Neural progenitor cell (in vitro differentiated cells): ENCODE measurements around the gene UQCC2. TPM values are rescaled to one million over a fixed set of nuclear protein-coding genes. Genes with fewer than 3 reads are reported as not detected.

Experiments used
- DNase-seq: peaks from one replicate; pipeline ENCODE4 v3.0.0-alpha.2; 2016; ENCODE audit warnings: low spot score
- H2AFZ ChIP-seq: fragments of 200-600 bp; sonication (generic); replicated peaks from 2 replicates; pipeline ENCODE4 v1.6.1; 2016; ENCODE audit warnings: antibody characterized with exemption
- H3F3A ChIP-seq: fragments of 200-600 bp; sonication (generic); 2 replicates; pipeline ENCODE4 v1.6.1; 2016; ENCODE audit warnings: antibody characterized with exemption, low read depth
- H3K27ac ChIP-seq: fragments of 200-600 bp; sonication (generic); 2 replicates; pipeline ENCODE4 v1.5.1; 2016; ENCODE audit warnings: mild to moderate bottlenecking
- H3K27me3 ChIP-seq: fragments of 200-600 bp; sonication (generic); 2 replicates; pipeline ENCODE4 v1.6.1; 2016; ENCODE audit warnings: mild to moderate bottlenecking, moderate library complexity
- H3K36me3 ChIP-seq: fragments of 200-600 bp; sonication (generic); 2 replicates; pipeline ENCODE4 v1.5.1; 2016
- H3K4me1 ChIP-seq: fragments of 200-600 bp; sonication (generic); 2 replicates; pipeline ENCODE4 v1.6.1; 2016; ENCODE audit warnings: mixed run types
- H3K4me2 ChIP-seq: fragments of 200-600 bp; sonication (generic); 2 replicates; pipeline ENCODE4 v1.6.1; 2016
- H3K4me3 ChIP-seq: fragments of 200-600 bp; sonication (generic); 2 replicates; pipeline ENCODE4 v1.5.1; 2016
- H3K79me2 ChIP-seq: fragments of 200-600 bp; sonication (generic); 2 replicates; pipeline ENCODE4 v1.6.1; 2016; ENCODE audit warnings: low read depth
- H3K9ac ChIP-seq: fragments of 200-600 bp; sonication (generic); 2 replicates; pipeline ENCODE4 v1.6.1; 2016
- H3K9me3 ChIP-seq: fragments of 200-600 bp; sonication (generic); 2 replicates; pipeline ENCODE4 v1.5.1; 2016; ENCODE audit warnings: low read depth
- H4K20me1 ChIP-seq: fragments of 200-600 bp; sonication (generic); 2 replicates; pipeline ENCODE4 v1.6.1; 2016; ENCODE audit warnings: low read depth
- H3K27ac Mint-ChIP-seq: 3 replicates; pipeline ENCODE4 v1.8.0; 2021; ENCODE audit warnings: mixed read lengths
- H3K27me3 Mint-ChIP-seq: 2 replicates; pipeline ENCODE4 v1.8.0; 2022; ENCODE audit warnings: low read depth, mild to moderate bottlenecking, inconsistent platforms, moderate library complexity, mixed read lengths; ENCODE audit not compliant: insufficient read depth
- H3K36me3 Mint-ChIP-seq: 3 replicates; pipeline ENCODE4 v1.8.0; 2021; ENCODE audit warnings: mixed read lengths
- H3K4me1 Mint-ChIP-seq: 3 replicates; pipeline ENCODE4 v1.8.0; 2021; ENCODE audit warnings: mixed read lengths
- H3K4me3 Mint-ChIP-seq: 3 replicates; pipeline ENCODE4 v1.8.0; 2021; ENCODE audit warnings: mild to moderate bottlenecking, moderate library complexity, mixed read lengths
- H3K9me3 Mint-ChIP-seq: 3 replicates; pipeline ENCODE4 v1.8.0; 2020; ENCODE audit warnings: mixed read lengths
- CTCF ChIP-seq: fragments of 200-600 bp; sonication (generic); IDR thresholded peaks from 2 replicates; pipeline ENCODE4 v1.5.1; 2017; ENCODE audit warnings: antibody characterized with exemption, mild to moderate bottlenecking
- EZH2 ChIP-seq: fragments of 200-600 bp; sonication (generic); IDR thresholded peaks from 2 replicates; pipeline ENCODE4 v1.6.1; 2017; ENCODE audit warnings: antibody characterized with exemption, mild to moderate bottlenecking, moderate library complexity
- EZH2phosphoT487 ChIP-seq: fragments of 200-600 bp; sonication (generic); IDR thresholded peaks from 2 replicates; pipeline ENCODE4 v1.6.1; 2017; ENCODE audit warnings: antibody characterized with exemption
- microRNA counts: library from miRNA; unstranded; fragments of <30 nt; microRNA quantifications from one replicate; lab custom pipeline; 2016
- microRNA-seq: library from miRNA; unstranded; fragments of <30 nt; microRNA quantifications from one replicate; pipeline ENCODE4, GENCODE V29; 2016
- small RNA-seq: library from RNA; depleted of rRNA; stranded (forward); fragments of <200 nt; gene quantifications from one replicate; pipeline ENCODE3, GENCODE V24; 2015
- total RNA-seq: library from RNA; depleted of rRNA; stranded (reverse); fragments of >200 nt; gene quantifications from 2 replicates; pipeline ENCODE4 v1.2.3, GENCODE V29; 2015; ENCODE audit warnings: low replicate concordance

The UQCC2 gene
- total RNA-seq, 1 donor from 2014 or later, result 95.9 TPM

- Mint-ChIP-seq H3K27ac (no peak overlapping the region), H3K9me3 (no peaks in the 10 kb centered on the region), H3K4me3 (no peak overlapping the region), H3K4me1 (peaks cover 6% of the 10 kb centered on the region), H3K36me3 (no peaks in the 10 kb centered on the region), H3K27me3 (peaks cover 6% of the 10 kb centered on the region)
- Histone ChIP-seq H2AFZ (no peak overlapping the region), H3K4me2 (no peak overlapping the region), H3K27me3 (no peaks in the 10 kb centered on the region), H3K27ac (no peak overlapping the region), H3K36me3 (no peaks in the 10 kb centered on the region), H3K9ac (no peak overlapping the region), H3K79me2 (no peaks in the 10 kb centered on the region), H3K4me1 (peaks cover 7% of the 10 kb centered on the region), H3K4me3 (no peak overlapping the region), H4K20me1 (no peaks in the 10 kb centered on the region), H3K9me3 (no peaks in the 10 kb centered on the region), H3F3A (peaks cover 6% of the 10 kb centered on the region)
- no peak for DNase-seq
- TF ChIP-seq EZH2 (no peak), CTCF (no peak), EZH2phosphoT487 (no peak)
These were observed 59.5 kb downstream of the UQCC2 start for GRCh38 chr6:33652002-33652401.

GRCh38 chr6:33651403-33651802 is 60.1 kb downstream of the UQCC2 start:
- no peaks in the 10 kb centered on the region for H3K9me3 ChIP-seq
- no peaks in the 10 kb centered on the region for H3K79me2 ChIP-seq
- no peak overlapping the region for H3K4me2 ChIP-seq
- no peak overlapping the region for H3K9ac ChIP-seq
- DNase-seq, result no peak
- Mint-ChIP-seq H3K9me3 (no peaks in the 10 kb centered on the region), H3K4me3 (no peak overlapping the region), H3K27me3 (peaks cover 6% of the 10 kb centered on the region), H3K4me1 (peaks cover 3% of the 10 kb centered on the region), H3K36me3 (no peaks in the 10 kb centered on the region), H3K27ac (no peak overlapping the region)
- no peak overlapping the region for H3K4me3 ChIP-seq
- no peaks in the 10 kb centered on the region for H3K36me3 ChIP-seq
- H4K20me1 ChIP-seq, result no peaks in the 10 kb centered on the region
- H3K27ac ChIP-seq, result no peak overlapping the region
- peaks cover 1% of the 10 kb centered on the region for H3K4me1 ChIP-seq
- peaks cover 3% of the 10 kb centered on the region for H3F3A ChIP-seq
- H3K27me3 ChIP-seq, result no peaks in the 10 kb centered on the region
- no peak overlapping the region for H2AFZ ChIP-seq
- TF ChIP-seq CTCF, result no peak
- TF ChIP-seq EZH2, result no peak
- TF ChIP-seq EZH2phosphoT487, result no peak

MicroRNAs encoded within 50 kb of the gene (microRNA counts, 767-probe panel; counts per million panel counts)
- 460 counts per million, percentile 90 among the panel's probes with 10 or more counts for microRNA hsa-miR-3934 (lab: Ali Mortazavi, UCI)

Small RNA genes within 50 kb of the gene (microRNA-seq; reads per million reads assigned to microRNA genes)
- 0.91 reads per million for gene MIR3934

Small RNA genes within 50 kb of the gene (small RNA-seq; reads per million reads assigned to genes)
- gene MIR3934, result not detected

Other genes with a start within 250 kb of the UQCC2 start
- 13.9 and 40.0 TPM in 2 replicates for gene BAK1, start 131.4 kb downstream of the UQCC2 start, total RNA-seq
- 1.5 and 3.4 TPM in 2 replicates for gene ITPR3, start 90.4 kb downstream of the UQCC2 start, total RNA-seq
- gene IP6K3, start 35.2 kb upstream of the UQCC2 start, total RNA-seq, result 2.9 and 4.6 TPM in 2 replicates
- gene LEMD2, start 77.4 kb upstream of the UQCC2 start, total RNA-seq, result 31.8 and 53.4 TPM in 2 replicates
- not detected in 2 replicates for gene MLN, start 92.3 kb upstream of the UQCC2 start, total RNA-seq